ENCODE data around the gene IVL.

The IVL gene

GRCh38 chr1:152899027-152899426 is 9.3 kb upstream of the IVL start:
- DNase-seq (ENCODE audit: low read depth), result no peak

- DNase-seq (ENCODE audit: low read depth), result no peak
Measured at GRCh38 chr1:152899883-152900282, 8.5 kb upstream of the IVL start.

- DNase-seq (ENCODE audit: low read depth), result no peak
Measured at GRCh38 chr1:152901631-152902030, 6.7 kb upstream of the IVL start.

- no peak for DNase-seq (ENCODE audit: low read depth)
Measured at GRCh38 chr1:152902636-152903035, 5.7 kb upstream of the IVL start.

GRCh38 chr1:152904688-152905440 is 3.5 kb upstream of the IVL start:
- DNase-seq (ENCODE audit: low read depth), result no peak

GRCh38 chr1:152906023-152906565 is 2.3 kb upstream of the IVL start:
- DNase-seq (ENCODE audit: low read depth), result no peak

GRCh38 chr1:152909206-152909605 is 860 bp downstream of the IVL start:
- DNase-seq (ENCODE audit: low read depth), result no peak

- no peak for DNase-seq (ENCODE audit: low read depth)
Measured at GRCh38 chr1:152912471-152912870, 4.1 kb downstream of the IVL start.

- DNase-seq (ENCODE audit: low read depth), result no peak
Measured at GRCh38 chr1:152912900-152913299, 4.6 kb downstream of the IVL start.

GRCh38 chr1:152917794-152918193 is 9.4 kb downstream of the IVL start:
- no peak for DNase-seq (ENCODE audit: low read depth)

- no peak for DNase-seq (ENCODE audit: low read depth)
Measured at GRCh38 chr1:152919071-152919470, 10.7 kb downstream of the IVL start.

GRCh38 chr1:152924191-152924590 is 15.8 kb downstream of the IVL start:
- DNase-seq (ENCODE audit: low read depth), result no peak

- DNase-seq (ENCODE audit: low read depth), result no peak
Measured at GRCh38 chr1:152926091-152926490, 17.7 kb downstream of the IVL start.

- DNase-seq (ENCODE audit: low read depth), result no peak
Measured at GRCh38 chr1:152928671-152929070, 20.3 kb downstream of the IVL start.

- DNase-seq (ENCODE audit: low read depth), result no peak
Measured at GRCh38 chr1:152932170-152932811, 23.9 kb downstream of the IVL start.

- no peak for DNase-seq (ENCODE audit: low read depth)
Measured at GRCh38 chr1:152933196-152933595, 24.9 kb downstream of the IVL start.

- DNase-seq (ENCODE audit: low read depth), result no peak
Measured at GRCh38 chr1:152940614-152941013, 32.3 kb downstream of the IVL start.

- DNase-seq (ENCODE audit: low read depth), result no peak
Measured at GRCh38 chr1:152941037-152941711, 32.8 kb downstream of the IVL start.

GRCh38 chr1:152942161-152942560 is 33.8 kb downstream of the IVL start:
- DNase-seq (ENCODE audit: low read depth), result no peak

- DNase-seq (ENCODE audit: low read depth), result no peak
Measured at GRCh38 chr1:152946248-152946647, 37.9 kb downstream of the IVL start.

- DNase-seq (ENCODE audit: low read depth), result no peak
Measured at GRCh38 chr1:152946651-152947256, 38.4 kb downstream of the IVL start, which contains the start of gene SPRR5. SPRR5 (plus strand) TSS chr1:152947206; CDS start chr1:152948555, 1,349 bp downstream.

GRCh38 chr1:152951711-152952110 is 43.4 kb downstream of the IVL start:
- DNase-seq (ENCODE audit: low read depth), result no peak
